IPS-NIHi11 (cell line): Measurements from ENCODE around the gene CCDC3.
"Not testable (repeated sequence)": the region's sequence is repeated elsewhere in the genome, so short reads cannot be mapped to it uniquely, and the experiment has no call there.

Experiments
- DNase-seq: peaks from one replicate; pipeline ENCODE4 v3.0.0; 2012; ENCODE audit warnings: mixed read lengths, low spot score

The CCDC3 gene

GRCh38 chr10:13001041-13001886, at the start of gene CCDC3:
Gene CCDC3 (minus strand): TSS chr10:13001713. CDS start chr10:13001570, 143 bp downstream.
- DNase-seq: peak; percentile 75

GRCh38 chr10:13051126-13051694, 49.7 kb upstream of the CCDC3 start:
- DNase-seq: no peak

GRCh38 chr10:13049774-13050420, 48.4 kb upstream of the CCDC3 start:
- DNase-seq: peak; percentile 30

- no peak for DNase-seq
Measured at GRCh38 chr10:13048762-13049161, 47.2 kb upstream of the CCDC3 start.

- no peak for DNase-seq
Measured at GRCh38 chr10:13047529-13048206, 46.2 kb upstream of the CCDC3 start.

GRCh38 chr10:13046851-13047528, 45.5 kb upstream of the CCDC3 start:
- DNase-seq: no peak

GRCh38 chr10:13043520-13043919, 42.0 kb upstream of the CCDC3 start:
- no peak for DNase-seq

GRCh38 chr10:13039761-13040160, 38.2 kb upstream of the CCDC3 start:
- no peak for DNase-seq

GRCh38 chr10:13038391-13038790, 36.9 kb upstream of the CCDC3 start:
- no peak for DNase-seq

GRCh38 chr10:13037832-13038231, 36.3 kb upstream of the CCDC3 start:
- no peak for DNase-seq

GRCh38 chr10:13036841-13037240, 35.3 kb upstream of the CCDC3 start:
- DNase-seq: no peak

- DNase-seq: not testable (repeated sequence)
Measured at GRCh38 chr10:13035731-13036130, 34.2 kb upstream of the CCDC3 start.

- no peak for DNase-seq
Measured at GRCh38 chr10:13026873-13027272, 25.4 kb upstream of the CCDC3 start.

GRCh38 chr10:13023754-13024153, 22.2 kb upstream of the CCDC3 start:
- no peak for DNase-seq

- DNase-seq: no peak
Measured at GRCh38 chr10:13019280-13019679, 17.8 kb upstream of the CCDC3 start.

- DNase-seq: no peak
Measured at GRCh38 chr10:13018171-13018570, 16.7 kb upstream of the CCDC3 start.

- no peak for DNase-seq
Measured at GRCh38 chr10:13016886-13017285, 15.4 kb upstream of the CCDC3 start.

- no peak for DNase-seq
Measured at GRCh38 chr10:13016426-13016825, 14.9 kb upstream of the CCDC3 start.

- no peak for DNase-seq
Measured at GRCh38 chr10:13006037-13006436, 4.5 kb upstream of the CCDC3 start.

- no peak for DNase-seq
Measured at GRCh38 chr10:13003759-13004158, 2.2 kb upstream of the CCDC3 start.

GRCh38 chr10:13003004-13003403, 1.5 kb upstream of the CCDC3 start:
- no peak for DNase-seq

GRCh38 chr10:13001887-13002212, 337 bp upstream of the CCDC3 start:
- no peak for DNase-seq
